Middle frontal gyrus (tissue), 1 donor: ENCODE data around the gene BARHL1.

Experiments used
- DNase-seq: peaks from one replicate; pipeline ENCODE4 v3.0.0-alpha.2; 2015; ENCODE audit warnings: low spot score; ENCODE audit errors: extremely low spot score

The BARHL1 gene

GRCh38 chr9:132610661-132611060 lies 28.3 kb downstream of the BARHL1 start:
- DNase-seq = no peak

- DNase-seq = no peak
Measured at GRCh38 chr9:132614324-132614723, 31.9 kb downstream of the BARHL1 start.

- DNase-seq = no peak
Measured at GRCh38 chr9:132615774-132616173, 33.4 kb downstream of the BARHL1 start.

- no peak for DNase-seq
Measured at GRCh38 chr9:132616725-132617124, 34.3 kb downstream of the BARHL1 start.

- DNase-seq = no peak
Measured at GRCh38 chr9:132622159-132622558, 39.8 kb downstream of the BARHL1 start.

- DNase-seq = no peak
Measured at GRCh38 chr9:132626285-132626684, 43.9 kb downstream of the BARHL1 start.

- DNase-seq = no peak
Measured at GRCh38 chr9:132627106-132627505, 44.7 kb downstream of the BARHL1 start.

GRCh38 chr9:132627594-132627993 lies 45.2 kb downstream of the BARHL1 start:
- DNase-seq = no peak

- no peak for DNase-seq
Measured at GRCh38 chr9:132628746-132629145, 46.3 kb downstream of the BARHL1 start.

- no peak for DNase-seq
Measured at GRCh38 chr9:132630116-132630515, 47.7 kb downstream of the BARHL1 start.

GRCh38 chr9:132630811-132631210 lies 48.4 kb downstream of the BARHL1 start:
- DNase-seq = no peak

GRCh38 chr9:132631280-132631679 lies 48.9 kb downstream of the BARHL1 start:
- DNase-seq = no peak

- DNase-seq = no peak
Measured at GRCh38 chr9:132631685-132632084, 49.3 kb downstream of the BARHL1 start.

- no peak for DNase-seq
Measured at GRCh38 chr9:132632413-132633129, 50.2 kb downstream of the BARHL1 start.

- DNase-seq = no peak
Measured at GRCh38 chr9:132634327-132634726, 51.9 kb downstream of the BARHL1 start.

- DNase-seq = no peak
Measured at GRCh38 chr9:132637351-132637750, 54.9 kb downstream of the BARHL1 start.

- no peak for DNase-seq
Measured at GRCh38 chr9:132637801-132638200, 55.4 kb downstream of the BARHL1 start.

- no peak for DNase-seq
Measured at GRCh38 chr9:132638240-132638639, 55.8 kb downstream of the BARHL1 start.

GRCh38 chr9:132639322-132639721 lies 56.9 kb downstream of the BARHL1 start:
- no peak for DNase-seq
